C4-2B (cell line): Measurements from ENCODE around the gene DNAJB4.

Experiments
- H3K27ac ChIP-seq: fragments of 450-650 bp; 2 replicates; pipeline ENCODE4 v1.5.1; 2017
- ZFX ChIP-seq: fragments of 450-650 bp; IDR thresholded peaks from 2 replicates; pipeline ENCODE4 v1.6.1; 2017
- TF ChIP-seq, protein P1 (sequence below): fragments of 450-650 bp; conservative IDR thresholded peaks from 2 replicates; pipeline ENCODE4 v1.5.1; 2017; ENCODE audit warnings: mild to moderate bottlenecking

DNAJB4 gene

DNA sequence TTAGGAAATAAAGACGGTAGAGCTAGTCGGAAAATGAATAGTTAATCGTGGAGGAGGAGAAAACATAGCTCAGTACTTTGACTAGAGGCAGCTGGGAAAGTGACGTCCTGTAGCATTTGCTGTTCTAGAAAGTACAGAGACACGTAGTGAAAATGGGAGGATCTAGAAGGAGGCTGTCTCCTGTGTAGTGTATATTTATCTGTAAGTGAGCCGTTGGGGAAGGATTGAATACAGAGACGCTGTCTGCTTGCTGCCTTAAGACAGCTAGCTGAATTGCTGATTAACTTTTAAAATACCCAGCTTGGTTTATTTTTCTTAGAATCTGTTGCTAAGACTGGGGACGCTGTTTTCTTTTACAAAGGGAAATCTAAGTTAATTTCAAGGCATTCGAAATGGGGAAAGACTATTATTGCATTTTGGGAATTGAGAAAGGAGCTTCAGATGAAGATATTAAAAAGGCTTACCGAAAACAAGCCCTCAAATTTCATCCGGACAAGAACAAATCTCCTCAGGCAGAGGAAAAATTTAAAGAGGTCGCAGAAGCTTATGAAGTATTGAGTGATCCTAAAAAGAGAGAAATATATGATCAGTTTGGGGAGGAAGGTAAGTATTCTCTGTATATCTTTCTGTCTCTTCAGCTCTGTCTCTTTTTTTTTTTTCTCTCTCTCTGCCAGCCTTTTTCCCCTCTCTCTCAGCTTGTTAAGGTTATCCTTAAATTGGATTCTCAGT lies at the start of gene DNAJB4:
Gene DNAJB4 (plus strand): TSS at position 221 of the 729 bp plus-strand sequence. CDS start 172 bp downstream, at position 393.
- TF ChIP-seq ZFX, result no peak
- TF ChIP-seq, protein P1, sequence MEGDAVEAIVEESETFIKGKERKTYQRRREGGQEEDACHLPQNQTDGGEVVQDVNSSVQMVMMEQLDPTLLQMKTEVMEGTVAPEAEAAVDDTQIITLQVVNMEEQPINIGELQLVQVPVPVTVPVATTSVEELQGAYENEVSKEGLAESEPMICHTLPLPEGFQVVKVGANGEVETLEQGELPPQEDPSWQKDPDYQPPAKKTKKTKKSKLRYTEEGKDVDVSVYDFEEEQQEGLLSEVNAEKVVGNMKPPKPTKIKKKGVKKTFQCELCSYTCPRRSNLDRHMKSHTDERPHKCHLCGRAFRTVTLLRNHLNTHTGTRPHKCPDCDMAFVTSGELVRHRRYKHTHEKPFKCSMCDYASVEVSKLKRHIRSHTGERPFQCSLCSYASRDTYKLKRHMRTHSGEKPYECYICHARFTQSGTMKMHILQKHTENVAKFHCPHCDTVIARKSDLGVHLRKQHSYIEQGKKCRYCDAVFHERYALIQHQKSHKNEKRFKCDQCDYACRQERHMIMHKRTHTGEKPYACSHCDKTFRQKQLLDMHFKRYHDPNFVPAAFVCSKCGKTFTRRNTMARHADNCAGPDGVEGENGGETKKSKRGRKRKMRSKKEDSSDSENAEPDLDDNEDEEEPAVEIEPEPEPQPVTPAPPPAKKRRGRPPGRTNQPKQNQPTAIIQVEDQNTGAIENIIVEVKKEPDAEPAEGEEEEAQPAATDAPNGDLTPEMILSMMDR, result no peak
- peak within 1 kb of the TSS; percentile 41; the same call in 1 of the 2 replicates for H3K27ac ChIP-seq

DNA sequence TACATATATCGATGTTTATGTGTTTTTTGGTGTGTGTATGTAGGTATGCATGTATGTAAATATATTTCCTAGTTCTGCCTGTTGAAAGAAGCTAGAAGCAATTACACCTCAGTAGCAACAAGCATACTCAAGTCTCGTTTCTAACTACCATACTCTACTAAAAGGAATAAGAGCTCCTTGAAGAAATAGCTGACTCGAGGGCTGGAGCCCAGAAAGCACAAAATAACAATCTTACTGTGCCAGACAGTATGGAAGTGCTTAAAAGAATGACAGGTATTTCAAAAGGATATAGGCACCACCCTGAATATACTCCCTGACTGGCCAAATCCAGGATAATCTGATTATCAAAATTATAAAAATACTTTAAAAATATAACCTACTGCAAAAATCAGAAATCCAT lies 49.0 kb upstream of the DNAJB4 start:
- TF ChIP-seq, protein P1, result no peak
- TF ChIP-seq ZFX, result no peak
- no peak overlapping the region for H3K27ac ChIP-seq

DNA sequence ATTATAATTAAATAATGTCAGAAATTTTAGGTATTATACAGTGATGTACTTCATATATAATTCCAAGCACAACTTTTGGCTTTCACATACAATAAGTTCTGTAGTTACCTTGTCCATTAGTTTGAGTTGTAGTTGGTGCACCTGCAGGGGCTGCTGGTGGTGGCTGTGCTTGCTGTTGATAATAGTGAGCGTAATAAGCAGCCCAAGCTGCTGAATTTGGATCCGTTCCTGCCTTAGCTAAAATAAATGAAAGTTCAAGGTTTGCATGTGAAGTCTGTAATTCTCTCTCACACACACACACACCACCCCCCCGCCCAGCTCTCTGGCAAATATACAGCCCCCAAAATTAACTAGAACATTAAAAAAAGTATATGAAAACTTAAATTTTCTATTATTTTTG lies 48.3 kb upstream of the DNAJB4 start:
- TF ChIP-seq, protein P1, result no peak
- TF ChIP-seq ZFX, result no peak

GRCh38 chr1:77958391-77958790 lies 46.3 kb upstream of the DNAJB4 start:
- no peak overlapping the region for H3K27ac ChIP-seq
- no peak for TF ChIP-seq ZFX
- TF ChIP-seq, protein P1, result no peak

More for the DNA sequence above, 48.3 kb upstream of the DNAJB4 start:
- no peak overlapping the region for H3K27ac ChIP-seq

DNA sequence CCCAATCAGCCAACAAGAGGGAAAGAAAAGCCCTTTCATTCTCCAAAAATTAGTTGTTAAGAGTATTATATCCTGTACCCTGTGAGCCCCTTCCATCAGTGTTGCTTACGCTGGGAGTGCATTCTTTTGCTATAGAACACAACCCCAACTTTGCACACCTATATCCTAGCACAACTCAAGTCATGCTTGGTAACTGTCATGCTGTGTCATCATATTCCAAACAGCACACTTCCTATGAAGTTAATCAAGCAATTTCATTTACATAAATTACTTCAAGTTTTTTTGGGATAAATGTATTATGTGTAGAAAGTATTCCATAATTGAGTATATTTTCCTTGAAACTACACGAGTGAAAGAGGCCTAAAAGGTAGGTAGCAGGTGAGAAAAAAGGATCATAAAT lies 45.9 kb upstream of the DNAJB4 start:
- H3K27ac ChIP-seq, result no peak overlapping the region
- TF ChIP-seq ZFX, result no peak
- TF ChIP-seq, protein P1, result no peak

GRCh38 chr1:77961392-77961791 lies 43.3 kb upstream of the DNAJB4 start:
- no peak overlapping the region for H3K27ac ChIP-seq
- no peak for TF ChIP-seq ZFX
- TF ChIP-seq, protein P1, result no peak

DNA sequence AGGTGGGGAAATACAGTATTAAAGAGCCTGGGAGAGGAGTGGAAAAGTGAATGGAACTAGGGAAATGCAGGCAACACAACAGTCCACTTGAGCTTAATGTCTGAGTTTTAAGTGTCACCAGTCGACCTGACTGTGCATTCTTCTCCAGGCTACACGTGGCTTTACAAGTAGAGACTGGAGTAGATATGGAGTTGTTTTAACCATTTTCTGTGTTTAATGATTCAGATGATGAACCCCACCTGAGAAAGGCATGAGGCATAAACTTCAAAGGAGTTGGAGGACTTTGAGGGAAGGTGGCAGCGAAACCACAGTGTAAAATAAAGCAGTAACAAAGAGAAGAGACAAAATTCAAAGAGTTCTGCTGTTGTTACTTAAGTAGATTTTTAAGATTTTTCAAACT lies 38.4 kb upstream of the DNAJB4 start:
- H3K27ac ChIP-seq, result no peak overlapping the region

More for the DNA sequence above, 38.4 kb upstream of the DNAJB4 start:
- TF ChIP-seq, protein P1, result no peak
- no peak for TF ChIP-seq ZFX
